Activated T-helper 1 cell treated with anti-CD3 and anti-CD28 coated beads, Interleukin-12 subunit alpha, Interleukin-12 subunit beta, Interleukin-2, Interleukin-4 antibody, amounts not matched to agents 30 ng/mL and 10 ng/mL and 1 ng/mL, durations not matched to agents 14 hours and 24 hours and 36 hours (primary cell): ENCODE data around the gene SUGCT. TPM values are rescaled to one million over a fixed set of nuclear protein-coding genes. Genes with fewer than 3 reads are reported as not detected.

ENCODE experiments used
- DNase-seq: peaks from one replicate; pipeline ENCODE4 v3.0.0; 2021; ENCODE audit warnings: low spot score
- H3K27ac Mint-ChIP-seq: one replicate; pipeline ENCODE4 v1.8.0; 2021; ENCODE audit warnings: mild to moderate bottlenecking, mixed read lengths
- H3K27me3 Mint-ChIP-seq: one replicate; pipeline ENCODE4 v1.8.0; 2022; ENCODE audit warnings: mild to moderate bottlenecking, moderate library complexity, mixed read lengths; ENCODE audit not compliant: insufficient read depth
- H3K36me3 Mint-ChIP-seq: one replicate; pipeline ENCODE4 v1.8.0; 2021; ENCODE audit warnings: low read depth, mixed read lengths
- H3K4me1 Mint-ChIP-seq: one replicate; pipeline ENCODE4 v1.8.0; 2021; ENCODE audit warnings: low read depth, mixed read lengths
- H3K4me3 Mint-ChIP-seq: one replicate; pipeline ENCODE4 v1.8.0; 2021; ENCODE audit warnings: mild to moderate bottlenecking, moderate library complexity, mixed read lengths
- H3K9me3 Mint-ChIP-seq: one replicate; pipeline ENCODE4 v1.8.0; 2021; ENCODE audit warnings: mixed read lengths
- intact Hi-C: fragments of 100-400 bp; cut with micrococcal nuclease; formaldehyde crosslinking; loops from one replicate; pipeline ENCODE4 v1.15.1; 2024
- total RNA-seq: library from RNA; stranded (reverse); gene quantifications from 2 replicates; pipeline ENCODE4 v1.2.3, GENCODE V29; 2022

SUGCT gene
- total RNA-seq, 1 donor from 2014 or later: not detected

DNA sequence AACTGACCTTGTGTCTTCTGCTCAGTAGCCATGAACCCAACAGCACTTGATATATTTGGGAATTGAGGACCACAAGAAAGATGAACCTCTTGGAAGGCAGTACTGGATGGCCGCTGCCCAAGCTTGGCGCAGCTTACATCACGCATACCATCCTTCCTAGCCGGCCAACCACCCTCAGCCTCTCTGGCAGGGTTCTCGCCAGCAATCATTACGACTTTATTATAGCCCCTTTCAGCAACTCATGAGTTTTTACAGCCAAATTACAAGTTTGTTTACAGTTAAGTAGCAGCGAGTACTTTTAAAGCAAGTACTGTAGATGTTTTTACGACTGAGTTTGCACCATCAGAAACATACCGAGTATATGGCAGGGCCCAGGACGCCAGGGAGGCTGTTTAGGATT, 769.1 kb downstream of the SUGCT start:
- H3K4me1 Mint-ChIP-seq: no peaks in the 10 kb centered on the region
- H3K36me3 Mint-ChIP-seq: no peaks in the 10 kb centered on the region
- peaks cover 14% of the 10 kb centered on the region for H3K9me3 Mint-ChIP-seq
- H3K4me3 Mint-ChIP-seq: no peak overlapping the region
- intact Hi-C loops: no loop called here
- no peak for DNase-seq
- H3K27ac Mint-ChIP-seq: no peak overlapping the region
- H3K27me3 Mint-ChIP-seq: no peaks in the 10 kb centered on the region

DNA sequence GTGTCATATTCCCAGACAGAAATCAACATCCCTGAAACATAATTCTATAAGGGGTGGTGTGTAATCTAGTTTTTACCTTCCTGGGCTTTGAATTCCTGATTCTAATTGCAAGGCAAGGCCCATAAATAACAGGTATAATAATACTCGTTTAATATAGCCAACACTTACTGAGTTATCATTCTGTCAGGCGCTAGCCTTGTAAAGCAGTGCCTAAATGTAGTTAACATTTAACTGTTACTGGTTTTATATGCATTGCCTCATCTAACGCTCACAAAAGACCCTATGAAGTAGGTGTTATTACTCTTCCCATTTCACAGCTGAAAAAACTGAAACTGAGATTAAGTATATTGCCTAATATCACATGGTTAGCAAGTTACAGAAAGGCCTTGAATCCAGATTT, 772.5 kb downstream of the SUGCT start:
- no peak overlapping the region for H3K27ac Mint-ChIP-seq
- H3K36me3 Mint-ChIP-seq: no peaks in the 10 kb centered on the region
- peaks cover 8% of the 10 kb centered on the region for H3K9me3 Mint-ChIP-seq
- no peaks in the 10 kb centered on the region for H3K27me3 Mint-ChIP-seq
- no peak for DNase-seq
- H3K4me3 Mint-ChIP-seq: no peak overlapping the region
- intact Hi-C loops: no loop called here
- no peaks in the 10 kb centered on the region for H3K4me1 Mint-ChIP-seq

DNA sequence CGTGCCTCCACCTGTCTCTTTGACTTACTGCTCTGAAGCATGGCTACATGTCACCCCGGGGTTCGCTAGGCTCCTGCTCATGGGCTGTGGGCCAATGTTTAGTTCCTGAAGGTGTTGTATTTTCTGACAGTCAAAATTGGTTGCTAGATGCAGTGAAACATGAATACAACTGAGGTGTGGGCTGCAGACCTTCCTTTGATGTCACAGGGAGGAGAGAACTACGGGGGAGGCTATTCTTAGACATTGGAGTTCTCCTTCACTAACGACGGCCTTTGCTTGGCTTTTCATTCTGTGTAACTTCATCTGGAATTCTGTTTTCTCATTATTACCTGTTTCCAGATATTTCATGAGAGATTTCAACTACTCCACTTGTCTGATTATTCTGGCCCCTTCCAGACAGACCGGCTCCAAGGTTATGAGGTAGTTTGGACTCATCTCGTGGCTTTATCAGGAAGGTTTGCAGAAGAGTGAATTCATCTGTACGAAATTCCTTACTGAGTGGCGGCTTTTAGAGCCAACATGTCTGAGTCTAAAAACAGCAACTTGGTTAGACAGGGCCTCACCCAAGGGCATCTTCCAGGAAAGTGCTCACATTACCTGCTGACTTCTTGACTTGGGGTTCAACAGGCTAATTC, 774.7 kb downstream of the SUGCT start:
- no peaks in the 10 kb centered on the region for H3K4me1 Mint-ChIP-seq
- no peaks in the 10 kb centered on the region for H3K36me3 Mint-ChIP-seq
- intact Hi-C loops: no loop called here

More for the DNA sequence above, 774.7 kb downstream of the SUGCT start:
- H3K27me3 Mint-ChIP-seq: no peaks in the 10 kb centered on the region
- peaks cover 8% of the 10 kb centered on the region for H3K9me3 Mint-ChIP-seq
- no peak overlapping the region for H3K4me3 Mint-ChIP-seq
- DNase-seq: no peak
- no peak overlapping the region for H3K27ac Mint-ChIP-seq

Other genes with a start within 250 kb of the SUGCT start
- 46.5 and 48.6 TPM in 2 replicates for gene CDK13, start 184.7 kb upstream of the SUGCT start, total RNA-seq
- 36.0 and 36.3 TPM in 2 replicates for gene MPLKIP, start 383 bp upstream of the SUGCT start, total RNA-seq